Measurements from ENCODE around the gene SUN2. TPM values are rescaled to one million over a fixed set of nuclear protein-coding genes. Genes with fewer than 3 reads are reported as not detected.

Gene SUN2
- total and polyA plus RNA-seq, 9 of the 15 experiments (the other 6 are each of a cell fraction or from before 2014, with no cell fraction given) = 0.11 to 42.6 (median 16.7) TPM

- no peak for ATAC-seq
- Histone ChIP-seq H2AFZ (ENCODE audit: low read depth, low read length) (no peak overlapping the region), H3K27me3 (ENCODE audit: control insufficient read depth in 2 of 2, insufficient read depth in 2 of 2, low read length in 2 of 2) (no peaks in the 10 kb centered on the region), H3K4me1 (replicated peaks in 1 of 2; ENCODE audit: control insufficient read depth in 2 of 2, insufficient read depth in 2 of 2, low read length in 2 of 2) (peaks cover 3 to 47% of the 10 kb centered on the region in 2 experiments; a peak in 4 of 5 replicates), H3K9me3 (replicated peaks; ENCODE audit: control insufficient read depth, insufficient read depth, low read depth, low read length) (no peaks in the 10 kb centered on the region), H3K79me2 (ENCODE audit: control insufficient read depth, insufficient read depth, low read length) (peaks cover 16% of the 10 kb centered on the region), H3K4me3 (no peak overlapping the region), H4K20me1 (replicated peaks; ENCODE audit: control insufficient read depth, insufficient read depth, low read length) (no peaks in the 10 kb centered on the region; the same call in 1 of the 2 replicates), H3K27ac (ENCODE audit: extremely low read depth, low read depth, low read length) (no peak overlapping the region), H3K9ac (ENCODE audit: insufficient read depth in 1 of 2, low read depth in 2 of 2, low read length in 2 of 2) (no peak overlapping the region), H3K4me2 (ENCODE audit: insufficient read depth, low read length) (no peak overlapping the region), H3K9me1 (ENCODE audit: control insufficient read depth, insufficient read depth, low read length) (no peaks in the 10 kb centered on the region), H3K36me3 (ENCODE audit: control insufficient read depth, insufficient read depth, low read length) (no peaks in the 10 kb centered on the region)
- FAIRE-seq = no peak
- in situ Hi-C loops (cut with MboI) (no loop called here), intact Hi-C loops (cut with micrococcal nuclease) (no loop called here)
- ChIA-PET CTCF (ENCODE audit: low intra/inter-chr PET ratio) (no interaction called here), POLR2A (interaction anchor here (5.3 kb wide), 1 partner anchor 10 kb away, joined by 25 read pairs; no protein-coding TSS in a partner anchor)
- DNase-seq (ENCODE audit: extremely low read depth in 1 of 4, low spot score in 3 of 4) = no peak
- WGBS (ENCODE audit: insufficient coverage, low coverage, missing lambda C conversion rate) = 80% methylated on average over 7 of the region's 7 CpGs
- TF ChIP-seq ZNF3 (CRISPR knock-in tag; IDR thresholded peaks at IDR 0.05) (peak; percentile 78), NR3C1 (CRISPR knock-in tag; IDR thresholded peaks at IDR 0.05) (no peak)
- no TSS peak for BruUV-seq (replicated peaks)
Observed at GRCh38 chr22:38759005-38759404, 3.2 kb upstream of the SUN2 start.

- H4K20me1 ChIP-seq (replicated peaks; ENCODE audit: control insufficient read depth, insufficient read depth, low read length) = no peaks in the 10 kb centered on the region; the same call in 1 of the 2 replicates
- H3K4me2 ChIP-seq (ENCODE audit: insufficient read depth, low read length) = no peak overlapping the region
- ChIA-PET CTCF (ENCODE audit: low intra/inter-chr PET ratio) (no interaction called here), POLR2A (interaction anchor here (0.6 to 5.3 kb wide), 4 partner anchors 10 to 103 kb away, joined by 3 to 25 read pairs (median 4); no protein-coding TSS in a partner anchor)
- intact Hi-C loops (cut with micrococcal nuclease) (no loop called here), in situ Hi-C loops (cut with MboI) (no loop called here)
- no peaks in the 10 kb centered on the region for H3K9me3 ChIP-seq (replicated peaks; ENCODE audit: control insufficient read depth, insufficient read depth, low read depth, low read length)
- ATAC-seq (no peak), DNase-seq (ENCODE audit: extremely low read depth in 1 of 4, low spot score in 3 of 4) (peak in 1 of 4 experiments; percentile 20), FAIRE-seq (no peak)
- no peak overlapping the region for H2AFZ ChIP-seq (ENCODE audit: low read depth, low read length)
- H3K9me1 ChIP-seq (ENCODE audit: control insufficient read depth, insufficient read depth, low read length) = no peaks in the 10 kb centered on the region
- H3K9ac ChIP-seq (ENCODE audit: insufficient read depth in 1 of 2, low read depth in 2 of 2, low read length in 2 of 2) = peak overlapping the region in 1 of 2 experiments; percentile 6; a peak in 2 of 4 replicates
- peaks cover 4 to 47% of the 10 kb centered on the region in 2 experiments; a peak in 4 of 5 replicates for H3K4me1 ChIP-seq (replicated peaks in 1 of 2; ENCODE audit: control insufficient read depth in 2 of 2, insufficient read depth in 2 of 2, low read length in 2 of 2)
- H3K36me3 ChIP-seq (ENCODE audit: control insufficient read depth, insufficient read depth, low read length) = peaks cover 5% of the 10 kb centered on the region; the same call in 1 of the 3 replicates
- H3K4me3 ChIP-seq = no peak overlapping the region
- 36% methylated on average over 11 of the region's 16 CpGs for whole genome bisulfite sequencing (ENCODE audit: insufficient coverage, low coverage, missing lambda C conversion rate)
- H3K27me3 ChIP-seq (ENCODE audit: control insufficient read depth in 2 of 2, insufficient read depth in 2 of 2, low read length in 2 of 2) = no peaks in the 10 kb centered on the region
- peaks cover 22% of the 10 kb centered on the region for H3K79me2 ChIP-seq (ENCODE audit: control insufficient read depth, insufficient read depth, low read length)
- no peak overlapping the region for H3K27ac ChIP-seq (ENCODE audit: extremely low read depth, low read depth, low read length)
- TF ChIP-seq MEIS2 (IDR thresholded peaks at IDR 0.05; ENCODE audit: partially characterized antibody) = peak; percentile 45
- TF ChIP-seq EGR1 (conservative IDR thresholded peaks at IDR 0.05) = peak; percentile 59; the same call in 1 of the 2 replicates
- no peak for TF ChIP-seq DPF2 (IDR thresholded peaks at IDR 0.05)
- TF ChIP-seq, protein P1, sequence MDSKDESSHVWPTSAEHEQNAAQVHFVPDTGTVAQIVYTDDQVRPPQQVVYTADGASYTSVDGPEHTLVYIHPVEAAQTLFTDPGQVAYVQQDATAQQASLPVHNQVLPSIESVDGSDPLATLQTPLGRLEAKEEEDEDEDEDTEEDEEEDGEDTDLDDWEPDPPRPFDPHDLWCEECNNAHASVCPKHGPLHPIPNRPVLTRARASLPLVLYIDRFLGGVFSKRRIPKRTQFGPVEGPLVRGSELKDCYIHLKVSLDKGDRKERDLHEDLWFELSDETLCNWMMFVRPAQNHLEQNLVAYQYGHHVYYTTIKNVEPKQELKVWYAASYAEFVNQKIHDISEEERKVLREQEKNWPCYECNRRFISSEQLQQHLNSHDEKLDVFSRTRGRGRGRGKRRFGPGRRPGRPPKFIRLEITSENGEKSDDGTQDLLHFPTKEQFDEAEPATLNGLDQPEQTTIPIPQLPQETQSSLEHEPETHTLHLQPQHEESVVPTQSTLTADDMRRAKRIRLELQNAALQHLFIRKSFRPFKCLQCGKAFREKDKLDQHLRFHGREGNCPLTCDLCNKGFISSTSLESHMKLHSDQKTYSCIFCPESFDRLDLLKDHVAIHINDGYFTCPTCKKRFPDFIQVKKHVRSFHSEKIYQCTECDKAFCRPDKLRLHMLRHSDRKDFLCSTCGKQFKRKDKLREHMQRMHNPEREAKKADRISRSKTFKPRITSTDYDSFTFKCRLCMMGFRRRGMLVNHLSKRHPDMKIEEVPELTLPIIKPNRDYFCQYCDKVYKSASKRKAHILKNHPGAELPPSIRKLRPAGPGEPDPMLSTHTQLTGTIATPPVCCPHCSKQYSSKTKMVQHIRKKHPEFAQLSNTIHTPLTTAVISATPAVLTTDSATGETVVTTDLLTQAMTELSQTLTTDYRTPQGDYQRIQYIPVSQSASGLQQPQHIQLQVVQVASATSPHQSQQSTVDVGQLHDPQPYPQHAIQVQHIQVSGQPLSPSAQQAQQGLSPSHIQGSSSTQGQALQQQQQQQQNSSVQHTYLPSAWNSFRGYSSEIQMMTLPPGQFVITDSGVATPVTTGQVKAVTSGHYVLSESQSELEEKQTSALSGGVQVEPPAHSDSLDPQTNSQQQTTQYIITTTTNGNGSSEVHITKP (IDR thresholded peaks at IDR 0.05; ENCODE audit: partially characterized antibody) = peak; percentile 83
- TF ChIP-seq, protein P2, sequence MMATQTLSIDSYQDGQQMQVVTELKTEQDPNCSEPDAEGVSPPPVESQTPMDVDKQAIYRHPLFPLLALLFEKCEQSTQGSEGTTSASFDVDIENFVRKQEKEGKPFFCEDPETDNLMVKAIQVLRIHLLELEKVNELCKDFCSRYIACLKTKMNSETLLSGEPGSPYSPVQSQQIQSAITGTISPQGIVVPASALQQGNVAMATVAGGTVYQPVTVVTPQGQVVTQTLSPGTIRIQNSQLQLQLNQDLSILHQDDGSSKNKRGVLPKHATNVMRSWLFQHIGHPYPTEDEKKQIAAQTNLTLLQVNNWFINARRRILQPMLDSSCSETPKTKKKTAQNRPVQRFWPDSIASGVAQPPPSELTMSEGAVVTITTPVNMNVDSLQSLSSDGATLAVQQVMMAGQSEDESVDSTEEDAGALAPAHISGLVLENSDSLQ (IDR thresholded peaks at IDR 0.05) = peak; percentile 61
- no TSS peak for BruUV-seq (replicated peaks)
Observed at GRCh38 chr22:38758276-38758945, 2.6 kb upstream of the SUN2 start.
